Tibial nerve (tissue), 4 donors: ENCODE data around the gene PAPPA2.
"Not testable (repeated sequence)": the region's sequence is repeated elsewhere in the genome, so short reads cannot be mapped to it uniquely, and the experiment has no call there.

ENCODE experiments used
- CTCF ChIP-seq, 5 experiments: fragments of 200-600 bp in 3 of 5; fragments of 450-650 bp in 2 of 5; sonication (generic) in 3 of 5; IDR thresholded peaks; one replicate each; pipeline ENCODE4 v1.5.1; 2016 to 2019; ENCODE audit warnings: antibody characterized with exemption in 5 of 5, mild to moderate bottlenecking in 3 of 5, moderate library complexity in 2 of 5
- EP300 ChIP-seq, 2 donors: sonication (generic); formaldehyde crosslinking; IDR thresholded peaks; one replicate each; pipeline ENCODE4 v1.6.1; 2017; ENCODE audit warnings: antibody characterized with exemption in 2 of 2, mild to moderate bottlenecking in 1 of 2
- POLR2A ChIP-seq, 2 donors: fragments of 450-650 bp; IDR thresholded peaks; one replicate each; pipeline ENCODE4 v1.6.1; 2017; ENCODE audit warnings: antibody characterized with exemption in 2 of 2, mild to moderate bottlenecking in 2 of 2, moderate library complexity in 2 of 2

GRCh38 chr1:176561761-176562160 lies 98.8 kb downstream of the PAPPA2 start:
- not testable (repeated sequence) for TF ChIP-seq CTCF, POLR2A, EP300 (IDR thresholded peaks at IDR 0.05)
